Fibroblast of lung (primary cell): ENCODE results near the gene CASQ2. TPM values are rescaled to one million over a fixed set of nuclear protein-coding genes. Genes with fewer than 3 reads are reported as not detected.

Source experiments
- DNase-seq, 2 donors: peaks; one replicate each; pipeline versions ENCODE4 v3.0.0 to v3.0.0-alpha.2; 2010; ENCODE audit warnings: low read depth in 2 of 2
- H2AFZ ChIP-seq: 2 replicates; pipeline ENCODE4 v1.5.1; 2012; ENCODE audit warnings: low read length, control low read depth, inconsistent platforms
- H3K27ac ChIP-seq: 2 replicates; pipeline ENCODE4 v1.5.1; 2011; ENCODE audit warnings: low read length, control low read depth; ENCODE audit not compliant: insufficient read depth
- H3K27me3 ChIP-seq: 2 replicates; pipeline ENCODE4 v1.5.1; 2011; ENCODE audit warnings: mild to moderate bottlenecking, low read length; ENCODE audit not compliant: control insufficient read depth, insufficient read depth
- H3K36me3 ChIP-seq: 2 replicates; pipeline ENCODE4 v1.5.1; 2011; ENCODE audit warnings: low read length; ENCODE audit not compliant: control insufficient read depth, insufficient read depth
- H3K4me1 ChIP-seq: 2 replicates; pipeline ENCODE4 v1.5.1; 2011; ENCODE audit warnings: low read length; ENCODE audit not compliant: control insufficient read depth, insufficient read depth; ENCODE audit errors: extremely low read depth
- H3K4me2 ChIP-seq: 2 replicates; pipeline ENCODE4 v1.5.1; 2011; ENCODE audit warnings: low read length, control low read depth; ENCODE audit not compliant: insufficient read depth; ENCODE audit errors: extremely low read depth
- H3K4me3 ChIP-seq, 4 experiments: fragments of 200-600 bp in 1 of 4; sonication (generic) in 1 of 4; replicated peaks in 1 of 4; 2 replicates each; pipeline ENCODE4 v1.5.1; 2011 to 2016; ENCODE audit warnings: low read length in 4 of 4, low read depth in 3 of 4, mild to moderate bottlenecking in 3 of 4, control low read depth in 2 of 4, inconsistent platforms in 1 of 4, mixed read lengths in 1 of 4; ENCODE audit not compliant: insufficient read depth in 1 of 4; ENCODE audit errors: control extremely low read depth in 1 of 4
- H3K79me2 ChIP-seq: 2 replicates; pipeline ENCODE4 v1.5.1; 2012; ENCODE audit warnings: mild to moderate bottlenecking, low read length, inconsistent platforms; ENCODE audit not compliant: control insufficient read depth, insufficient read depth
- H3K9ac ChIP-seq: 2 replicates; pipeline ENCODE4 v1.5.1; 2011; ENCODE audit warnings: mild to moderate bottlenecking, low read length, control low read depth; ENCODE audit not compliant: insufficient read depth
- H3K9me3 ChIP-seq: 2 replicates; pipeline ENCODE4 v1.5.1; 2012; ENCODE audit warnings: low read depth, low read length; ENCODE audit not compliant: control insufficient read depth, insufficient read depth
- H4K20me1 ChIP-seq: 2 replicates; pipeline ENCODE4 v1.5.1; 2011; ENCODE audit warnings: low read length; ENCODE audit not compliant: control insufficient read depth, insufficient read depth; ENCODE audit errors: extremely low read depth
- EZH2 ChIP-seq: IDR thresholded peaks from 2 replicates; pipeline ENCODE4 v1.5.1; 2012; ENCODE audit warnings: low read length, control low read depth, mild to moderate bottlenecking; ENCODE audit errors: missing control alignments
- polyA plus RNA-seq, 2 donors: library from polyadenylated mRNA; depleted of rRNA in 1 of 2; stranded (reverse) in 1 of 2; unstranded in 1 of 2; fragments of >200 nt; gene quantifications; 2 replicates each; pipeline ENCODE4 v1.2.1, GENCODE V29; 2011 to 2012; ENCODE audit warnings: missing spikeins in 1 of 2
- total RNA-seq: library from RNA; depleted of rRNA; stranded (reverse); fragments of >200 nt; gene quantifications from 2 replicates; pipeline ENCODE4 v1.2.1, GENCODE V29; 2014
- TF ChIP-seq, protein P1 (sequence below), 2 donors: IDR thresholded peaks in 1 of 2; conservative IDR thresholded peaks in 1 of 2; 1 replicate in 1 of 2; 2 replicates in 1 of 2; pipeline ENCODE4 v1.5.1; 2011 to 2012; ENCODE audit warnings: low read length in 2 of 2, control low read depth in 1 of 2, inconsistent platforms in 1 of 2, low read depth in 1 of 2, mild to moderate bottlenecking in 1 of 2

The CASQ2 gene
- total and polyA plus RNA-seq, 2 donors (not counting 1 experiment from before 2014, with no cell fraction given) = 0.03 TPM; not detected in 1

- H4K20me1 ChIP-seq = no peaks in the 10 kb centered on the region
- no peaks in the 10 kb centered on the region for H3K27me3 ChIP-seq
- no peak overlapping the region for H2AFZ ChIP-seq
- DNase-seq = no peak
- no peak overlapping the region for H3K9ac ChIP-seq
- peaks cover 2% of the 10 kb centered on the region for H3K36me3 ChIP-seq
- H3K4me3 ChIP-seq = no peak overlapping the region
- TF ChIP-seq, protein P1, sequence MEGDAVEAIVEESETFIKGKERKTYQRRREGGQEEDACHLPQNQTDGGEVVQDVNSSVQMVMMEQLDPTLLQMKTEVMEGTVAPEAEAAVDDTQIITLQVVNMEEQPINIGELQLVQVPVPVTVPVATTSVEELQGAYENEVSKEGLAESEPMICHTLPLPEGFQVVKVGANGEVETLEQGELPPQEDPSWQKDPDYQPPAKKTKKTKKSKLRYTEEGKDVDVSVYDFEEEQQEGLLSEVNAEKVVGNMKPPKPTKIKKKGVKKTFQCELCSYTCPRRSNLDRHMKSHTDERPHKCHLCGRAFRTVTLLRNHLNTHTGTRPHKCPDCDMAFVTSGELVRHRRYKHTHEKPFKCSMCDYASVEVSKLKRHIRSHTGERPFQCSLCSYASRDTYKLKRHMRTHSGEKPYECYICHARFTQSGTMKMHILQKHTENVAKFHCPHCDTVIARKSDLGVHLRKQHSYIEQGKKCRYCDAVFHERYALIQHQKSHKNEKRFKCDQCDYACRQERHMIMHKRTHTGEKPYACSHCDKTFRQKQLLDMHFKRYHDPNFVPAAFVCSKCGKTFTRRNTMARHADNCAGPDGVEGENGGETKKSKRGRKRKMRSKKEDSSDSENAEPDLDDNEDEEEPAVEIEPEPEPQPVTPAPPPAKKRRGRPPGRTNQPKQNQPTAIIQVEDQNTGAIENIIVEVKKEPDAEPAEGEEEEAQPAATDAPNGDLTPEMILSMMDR (conservative IDR thresholded peaks at IDR 0.05 in 1 of 2, IDR thresholded peaks at IDR 0.05 in 1 of 2; ENCODE audit: low read depth in 1 of 2, low read length in 2 of 2) = no peak
- TF ChIP-seq EZH2 = no peak
- H3K4me2 ChIP-seq = no peak overlapping the region
- no peaks in the 10 kb centered on the region for H3K79me2 ChIP-seq
- no peaks in the 10 kb centered on the region for H3K9me3 ChIP-seq
- peaks cover 6% of the 10 kb centered on the region for H3K4me1 ChIP-seq
- no peak overlapping the region for H3K27ac ChIP-seq
These were observed 114.4 kb downstream of the CASQ2 start for GRCh38 chr1:115654125-115654524.

- Histone ChIP-seq H3K4me3 (no peak overlapping the region), H3K79me2 (peaks cover 2% of the 10 kb centered on the region), H3K4me2 (no peak overlapping the region), H3K9ac (no peak overlapping the region), H3K9me3 (no peaks in the 10 kb centered on the region), H4K20me1 (no peaks in the 10 kb centered on the region), H3K4me1 (peaks cover 6% of the 10 kb centered on the region), H3K27me3 (no peaks in the 10 kb centered on the region), H3K36me3 (peaks cover 2% of the 10 kb centered on the region), H3K27ac (no peak overlapping the region), H2AFZ (no peak overlapping the region)
- DNase-seq = no peak
- TF ChIP-seq, protein P1 (conservative IDR thresholded peaks at IDR 0.05 in 1 of 2, IDR thresholded peaks at IDR 0.05 in 1 of 2; ENCODE audit: low read depth in 1 of 2, low read length in 2 of 2) = no peak
- no peak for TF ChIP-seq EZH2
These were observed 116.2 kb downstream of the CASQ2 start for GRCh38 chr1:115652236-115652788.

DNA sequence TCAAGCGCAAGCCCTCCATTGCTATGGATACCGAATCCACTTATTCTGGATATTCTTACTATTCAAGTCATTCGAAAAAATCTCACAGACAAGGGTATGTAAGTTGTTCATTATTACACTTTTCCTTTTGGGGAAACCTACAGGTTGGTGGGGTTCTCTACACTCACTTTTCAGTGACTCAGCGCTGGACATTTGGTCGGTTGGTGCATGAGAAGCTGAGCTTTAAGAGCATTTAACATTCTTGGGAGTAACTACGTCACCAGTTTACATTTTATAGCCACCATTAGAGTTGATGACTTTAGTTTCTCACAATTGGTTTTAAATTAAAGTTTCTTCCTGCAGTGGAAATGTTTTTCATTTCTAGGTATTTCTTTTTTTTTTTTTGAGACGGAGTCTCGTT, 117.1 kb downstream of the CASQ2 start:
- no peak overlapping the region for H3K9ac ChIP-seq
- H2AFZ ChIP-seq = no peak overlapping the region
- peaks cover 2% of the 10 kb centered on the region for H3K36me3 ChIP-seq
- no peak for DNase-seq
- H3K4me3 ChIP-seq = no peak overlapping the region
- no peak for TF ChIP-seq EZH2
- TF ChIP-seq, protein P1 (conservative IDR thresholded peaks at IDR 0.05 in 1 of 2, IDR thresholded peaks at IDR 0.05 in 1 of 2; ENCODE audit: low read depth in 1 of 2, low read length in 2 of 2) = no peak
- H3K79me2 ChIP-seq = peaks cover 5% of the 10 kb centered on the region
- H3K4me1 ChIP-seq = peaks cover 6% of the 10 kb centered on the region
- no peaks in the 10 kb centered on the region for H3K27me3 ChIP-seq
- H3K9me3 ChIP-seq = no peaks in the 10 kb centered on the region
- H3K4me2 ChIP-seq = no peak overlapping the region
- no peaks in the 10 kb centered on the region for H4K20me1 ChIP-seq
- no peak overlapping the region for H3K27ac ChIP-seq
